K562 (cell line): Measurements from ENCODE around the gene RIMBP3C. TPM values are rescaled to one million over a fixed set of nuclear protein-coding genes. Genes with fewer than 3 reads are reported as not detected.
A peak's percentile ranks its signal among the peaks of the same experiment; 100 is the strongest.

Experiments used
- ATAC-seq: fragments of 200-7000 bp; cut with Tn5 transposase; 3 replicates; pipeline ENCODE4 v1.9.1; 2020; ENCODE audit warnings: moderate library complexity
- BruUV-seq: library from RNA; stranded (reverse); fragments of 400-500 nt; replicated peaks from 2 replicates; lab custom pipeline; 2021; lab: Mats Ljungman, UMichigan
- CTCF ChIA-PET: fragments of 300-600 bp; formaldehyde crosslinking; extraction: SDS; loops from one replicate; lab custom pipeline; 2021; ENCODE audit warnings: low intra/inter-chr PET ratio; lab: Yijun Ruan, JAX
- POLR2A ChIA-PET: fragments of 300-600, 350-650 bp; sonication (Branson Sonifier 250); formaldehyde crosslinking; extraction: SDS; loops from one replicate; lab custom pipeline; 2021; ENCODE audit warnings: antibody characterized with exemption, inconsistent platforms; lab: Yijun Ruan, JAX
- DNase-seq, 4 experiments: peaks; one replicate each; pipeline versions ENCODE4 v3.0.0 to v3.0.0-alpha.2; 2011 to 2018; ENCODE audit warnings: low spot score in 3 of 4, mixed read lengths in 3 of 4; ENCODE audit errors: extremely low read depth in 1 of 4
- FAIRE-seq: peaks from 2 replicates; lab custom pipeline; 2011; peaks lifted over from hg19 to GRCh38; lab: Jason Lieb, UNC
- H2AFZ ChIP-seq: 2 replicates; pipeline ENCODE4 v1.6.0; 2011; ENCODE audit warnings: low read depth, low read length, control low read depth, inconsistent platforms
- H3K27ac ChIP-seq: fragments of 200-600 bp; 3 replicates; pipeline ENCODE4 v1.8.0; 2011; ENCODE audit warnings: low read depth, mild to moderate bottlenecking, control low read depth, inconsistent platforms, low read length, moderate library complexity, mixed read lengths; ENCODE audit errors: extremely low read depth
- H3K27me3 ChIP-seq, 2 experiments: fragments of 300-600 bp in 1 of 2; 2 replicates in 1 of 2; 3 replicates in 1 of 2; pipeline versions ENCODE4 v1.6.0 to v1.8.0; 2011; ENCODE audit warnings: inconsistent platforms in 2 of 2, low read length in 2 of 2, mild to moderate bottlenecking in 1 of 2, mixed read lengths in 1 of 2, moderate library complexity in 1 of 2; ENCODE audit not compliant: control insufficient read depth in 2 of 2, insufficient read depth in 2 of 2
- H3K36me3 ChIP-seq: fragments of 300-600 bp; 3 replicates; pipeline ENCODE4 v1.8.0; 2011; ENCODE audit warnings: mild to moderate bottlenecking, low read length, inconsistent platforms; ENCODE audit not compliant: control insufficient read depth, insufficient read depth
- H3K4me1 ChIP-seq, 2 experiments: fragments of 200-600 bp in 1 of 2; replicated peaks in 1 of 2; 2 replicates in 1 of 2; 3 replicates in 1 of 2; pipeline versions ENCODE4 v1.5.1 to v1.8.0; 2011; ENCODE audit warnings: inconsistent platforms in 2 of 2, low read length in 2 of 2, mild to moderate bottlenecking in 1 of 2, mixed read lengths in 1 of 2, moderate library complexity in 1 of 2; ENCODE audit not compliant: control insufficient read depth in 2 of 2, insufficient read depth in 2 of 2
- H3K4me2 ChIP-seq: 2 replicates; pipeline ENCODE4 v1.6.1; 2011; ENCODE audit warnings: low read length, control low read depth, inconsistent platforms, mixed read lengths; ENCODE audit not compliant: insufficient read depth
- H3K4me3 ChIP-seq: fragments of 200-600 bp; sonication (generic), shearing (Covaris generic); 2 replicates; pipeline ENCODE4 v1.5.1; 2016; ENCODE audit warnings: control low read depth, inconsistent platforms
- H3K79me2 ChIP-seq: fragments of 200-600 bp; 3 replicates; pipeline ENCODE4 v1.8.0; 2011; ENCODE audit warnings: low read length, inconsistent platforms; ENCODE audit not compliant: control insufficient read depth, insufficient read depth
- H3K9ac ChIP-seq, 2 experiments: 2 replicates each; pipeline versions ENCODE4 v1.6.0 to v1.6.1; 2011; ENCODE audit warnings: low read depth in 2 of 2, low read length in 2 of 2, control low read depth in 1 of 2, inconsistent platforms in 1 of 2, mild to moderate bottlenecking in 1 of 2, mixed read lengths in 1 of 2; ENCODE audit not compliant: insufficient read depth in 1 of 2
- H3K9me1 ChIP-seq: one replicate; pipeline ENCODE4 v1.6.0; 2011; ENCODE audit warnings: inconsistent platforms, mild to moderate bottlenecking, low read length, moderate library complexity; ENCODE audit not compliant: control insufficient read depth, insufficient read depth
- H3K9me3 ChIP-seq: replicated peaks from 2 replicates; pipeline ENCODE4 v1.5.1; 2011; ENCODE audit warnings: low read depth, low read length, inconsistent platforms; ENCODE audit not compliant: control insufficient read depth, insufficient read depth
- H4K20me1 ChIP-seq: replicated peaks from 2 replicates; pipeline ENCODE4 v1.6.1; 2011; ENCODE audit warnings: low read length, inconsistent platforms, mixed read lengths; ENCODE audit not compliant: control insufficient read depth, insufficient read depth
- CBX1 ChIP-seq: sonication (generic); IDR thresholded peaks from 2 replicates; pipeline ENCODE4 v1.6.1; 2016; ENCODE audit warnings: antibody characterized with exemption, low read depth, mild to moderate bottlenecking
- HNRNPUL1 ChIP-seq: fragments of 200-400 bp; formaldehyde crosslinking; IDR thresholded peaks from 2 replicates; pipeline ENCODE4 v1.6.1; 2017; ENCODE audit warnings: low read length
- POLR2AphosphoS5 ChIP-seq: IDR thresholded peaks from 2 replicates; pipeline ENCODE4 v1.6.1; 2011; ENCODE audit warnings: mild to moderate bottlenecking, low read depth, low read length, moderate library complexity; ENCODE audit not compliant: control insufficient read depth, insufficient read depth
- POLR2G ChIP-seq: fragments of 200-400 bp; formaldehyde crosslinking; IDR thresholded peaks from 2 replicates; pipeline ENCODE4 v1.6.1; 2017; ENCODE audit warnings: low read depth, mild to moderate bottlenecking, antibody characterized with exemption, low read length, moderate library complexity
- RBM22 ChIP-seq: fragments of 200-400 bp; formaldehyde crosslinking; IDR thresholded peaks from 2 replicates; pipeline ENCODE4 v1.6.1; 2018; ENCODE audit warnings: low read length, low read depth; ENCODE audit not compliant: poor library complexity, severe bottlenecking
- SMC3 ChIP-seq: conservative IDR thresholded peaks from 2 replicates; pipeline ENCODE4 v1.6.1; 2011; ENCODE audit warnings: low read depth, low read length, improper control_type of control experiment; ENCODE audit not compliant: insufficient read depth
- TAF15 ChIP-seq: fragments of 200-400 bp; formaldehyde crosslinking; IDR thresholded peaks from 2 replicates; pipeline ENCODE4 v1.6.1; 2017; ENCODE audit warnings: mild to moderate bottlenecking, low read depth, low read length, moderate library complexity
- WHSC1 ChIP-seq: IDR thresholded peaks from one replicate; pipeline ENCODE4 v1.6.1; 2012; ENCODE audit warnings: low read length, control low read depth, inconsistent platforms
- WGBS: fragments of 100-300 bp; shearing (Covaris generic); methylation state at CpG from one replicate; pipeline ENCODE4 v1.1.6; 2016; ENCODE audit warnings: low coverage, mixed read lengths; ENCODE audit not compliant: insufficient coverage; ENCODE audit errors: missing lambda C conversion rate; 5-methylcytosine and 5-hydroxymethylcytosine counted together
- in situ Hi-C: fragments of 300-500 bp; cut with MboI; formaldehyde crosslinking; loops from 4 replicates; pipeline ENCODE4 v1.15.0; 2018; ENCODE audit warnings: inconsistent platforms, mixed read lengths
- intact Hi-C: fragments of 100-400 bp; cut with micrococcal nuclease; formaldehyde crosslinking; loops from 2 replicates; pipeline ENCODE4 v1.14.2; 2022
- polyA plus RNA-seq, 8 experiments: library from polyadenylated mRNA; depleted of rRNA in 4 of 8; stranded (reverse) in 5 of 8; unstranded in 3 of 8; fragments of >200 nt; fragmentation: Nextera tagmentation in 2 of 8; fragmentation: Illumina TruSeq in 1 of 8; extraction: Ambion mirVana in 2 of 8; extraction: Trizol in 1 of 8; gene quantifications; 2 replicates each; pipeline versions ENCODE4 v1.2.1 to v1.2.3, GENCODE V29; 2011 to 2014; ENCODE audit warnings: inconsistent platforms in 1 of 8, missing spikeins in 1 of 8
- total RNA-seq, 7 experiments: library from RNA; depleted of rRNA in 6 of 7; stranded (reverse); fragments of >200 nt in 6 of 7; fragmentation: Illumina TruSeq in 2 of 7; extraction: Trizol in 2 of 7; gene quantifications; 2 replicates each; pipeline versions ENCODE4 v1.2.1 to v1.2.3, GENCODE V29; 2011 to 2021; ENCODE audit warnings: low replicate concordance in 1 of 7
- TF ChIP-seq, protein P1 (sequence below): sonication (generic); formaldehyde crosslinking; IDR thresholded peaks from 2 replicates; pipeline ENCODE4 v1.4.0; 2020; ENCODE audit warnings: mild to moderate bottlenecking, missing genetic modification reagents

RIMBP3C gene
- total and polyA plus RNA-seq, 9 of the 15 experiments (the other 6 are each of a cell fraction or from before 2014, with no cell fraction given), result 0.09 to 0.98 (median 0.17) TPM; not detected in 2

DNA sequence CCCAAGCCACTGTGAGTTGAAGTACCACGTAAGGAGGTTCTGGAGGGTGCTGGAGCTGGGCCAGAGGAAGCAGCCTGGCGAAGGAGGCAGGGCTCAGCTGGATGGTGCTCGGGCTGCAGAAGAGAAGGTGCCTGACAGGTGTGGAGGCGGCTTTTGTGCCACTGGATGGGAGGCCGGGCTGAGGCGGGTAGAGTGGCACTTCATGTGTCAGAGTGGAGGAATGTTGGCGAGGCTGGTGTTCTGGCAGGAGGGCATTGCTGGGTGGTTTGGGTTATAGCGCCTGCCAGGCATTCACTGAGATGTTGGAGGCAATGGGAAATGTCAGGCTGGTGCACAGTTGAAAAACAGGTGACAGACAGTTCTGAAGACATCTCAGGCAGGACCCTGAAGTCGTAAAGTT is 40.4 kb upstream of the RIMBP3C start:
- no peak overlapping the region for H2AFZ ChIP-seq
- no peaks in the 10 kb centered on the region; a peak in 1 of 5 replicates for H3K27me3 ChIP-seq
- H3K36me3 ChIP-seq, result peaks cover 85% of the 10 kb centered on the region
- in situ Hi-C loops (no loop called here), intact Hi-C loops (no loop called here)
- WGBS, result 74% methylated on average over 9 of the region's 9 CpGs
- no TSS peak for BruUV-seq
- ATAC-seq (no peak), DNase-seq (no peak), FAIRE-seq (no peak)
- H3K4me2 ChIP-seq, result no peak overlapping the region
- H3K9ac ChIP-seq, result peak overlapping the region in 1 of 2 experiments; percentile 46; a peak in 2 of 4 replicates
- peaks cover 65% of the 10 kb centered on the region for H4K20me1 ChIP-seq
- CTCF ChIA-PET, result no interaction called here
- no peak overlapping the region for H3K27ac ChIP-seq
- peak; percentile 90 for TF ChIP-seq RBM22
- 0 out of 2 replicates have a peak, but pooled peaks have one; percentile 9 for TF ChIP-seq SMC3
- TF ChIP-seq POLR2AphosphoS5, result 0 out of 2 replicates have a peak, but pooled peaks have one; percentile 41
- TF ChIP-seq CBX1, result no peak
- TF ChIP-seq, protein P1, sequence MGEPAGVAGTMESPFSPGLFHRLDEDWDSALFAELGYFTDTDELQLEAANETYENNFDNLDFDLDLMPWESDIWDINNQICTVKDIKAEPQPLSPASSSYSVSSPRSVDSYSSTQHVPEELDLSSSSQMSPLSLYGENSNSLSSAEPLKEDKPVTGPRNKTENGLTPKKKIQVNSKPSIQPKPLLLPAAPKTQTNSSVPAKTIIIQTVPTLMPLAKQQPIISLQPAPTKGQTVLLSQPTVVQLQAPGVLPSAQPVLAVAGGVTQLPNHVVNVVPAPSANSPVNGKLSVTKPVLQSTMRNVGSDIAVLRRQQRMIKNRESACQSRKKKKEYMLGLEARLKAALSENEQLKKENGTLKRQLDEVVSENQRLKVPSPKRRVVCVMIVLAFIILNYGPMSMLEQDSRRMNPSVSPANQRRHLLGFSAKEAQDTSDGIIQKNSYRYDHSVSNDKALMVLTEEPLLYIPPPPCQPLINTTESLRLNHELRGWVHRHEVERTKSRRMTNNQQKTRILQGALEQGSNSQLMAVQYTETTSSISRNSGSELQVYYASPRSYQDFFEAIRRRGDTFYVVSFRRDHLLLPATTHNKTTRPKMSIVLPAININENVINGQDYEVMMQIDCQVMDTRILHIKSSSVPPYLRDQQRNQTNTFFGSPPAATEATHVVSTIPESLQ (CRISPR knock-in tag), result no peak
- TF ChIP-seq WHSC1, result peak; percentile 96
- peak; percentile 67 for TF ChIP-seq POLR2G
- TF ChIP-seq TAF15, result peak; percentile 67; the same call in 1 of the 2 replicates
- 0 out of 2 replicates have a peak, but pooled peaks have one; percentile 21 for TF ChIP-seq HNRNPUL1
- TF ChIP-seq, all 486 proteins: peak for 7
- no peak overlapping the region for H3K4me3 ChIP-seq
- H3K9me1 ChIP-seq, result peaks cover 18% of the 10 kb centered on the region
- peaks cover 96% of the 10 kb centered on the region for H3K79me2 ChIP-seq
- POLR2A ChIA-PET, result interaction anchor here (1.4 to 76.8 kb wide), 4 partner anchors 17 to 28 kb away, joined by 5 to 4622 read pairs (median 2321); partner anchors contain the start of genes CCDC116, SDF2L1 and YDJC
- H3K4me1 ChIP-seq, result peaks cover 21 to 30% of the 10 kb centered on the region in 2 experiments
- no peaks in the 10 kb centered on the region for H3K9me3 ChIP-seq
